GM18519 (cell line): ENCODE results near the gene TACC2.
"Not testable (repeated sequence)": the region's sequence is repeated elsewhere in the genome, so short reads cannot be mapped to it uniquely, and the experiment has no call there.

ENCODE experiments used
- ATAC-seq: cut with Tn5 transposase; IDR thresholded peaks from one replicate; pipeline ENCODE4 v1.9.1; 2021; ENCODE audit warnings: mild to moderate bottlenecking, moderate library complexity; ENCODE audit not compliant: unreplicated experiment, low FRiP score

The TACC2 gene

GRCh38 chr10:122182308-122182707 is 193.3 kb downstream of the TACC2 start:
- no peak for ATAC-seq

GRCh38 chr10:122184254-122184653 is 195.3 kb downstream of the TACC2 start:
- ATAC-seq = no peak

- ATAC-seq = no peak
These were observed 196.7 kb downstream of the TACC2 start for GRCh38 chr10:122185643-122186042.

- no peak for ATAC-seq
These were observed 198.2 kb downstream of the TACC2 start for GRCh38 chr10:122186816-122187810.

DNA sequence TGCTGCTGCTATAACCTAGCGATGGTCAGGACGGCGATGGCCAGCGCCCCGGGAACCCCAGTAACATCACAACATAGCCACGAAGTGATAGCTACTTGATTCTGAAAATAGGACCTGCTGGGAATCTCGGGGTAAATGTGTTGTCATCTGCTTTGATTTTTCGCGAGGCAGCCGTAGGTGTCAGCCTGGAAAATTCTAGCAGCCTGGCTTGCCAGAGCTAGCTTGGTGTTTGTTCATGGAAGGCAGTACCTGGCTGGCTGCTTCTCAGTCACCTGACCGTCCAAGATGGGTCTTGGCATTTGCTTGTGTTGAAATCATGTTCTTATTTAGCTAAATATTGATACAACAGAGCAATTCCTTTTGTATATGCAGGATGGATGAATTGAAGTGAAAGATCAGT is 199.7 kb downstream of the TACC2 start:
- no peak for ATAC-seq

DNA sequence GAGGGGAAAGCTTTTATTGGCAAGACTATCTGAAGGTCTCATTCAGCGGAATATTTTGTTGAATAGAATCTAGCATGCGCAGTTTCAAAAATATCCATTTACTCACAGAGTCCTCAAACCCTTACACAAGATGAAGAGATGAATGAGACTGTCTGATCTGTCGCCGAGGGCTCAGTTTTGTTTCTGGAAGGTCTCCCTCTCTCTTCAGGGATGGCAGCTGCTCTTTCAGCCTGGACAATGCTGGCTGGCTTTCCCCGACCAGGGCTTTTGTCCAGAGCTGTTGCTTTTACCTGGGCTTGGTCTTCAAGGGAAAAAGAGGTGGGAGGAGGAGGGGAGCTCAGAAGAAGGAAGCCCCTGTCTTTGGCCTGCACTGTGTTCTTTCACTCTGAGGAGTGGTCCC is 200.2 kb downstream of the TACC2 start:
- no peak for ATAC-seq

GRCh38 chr10:122190176-122190943 is 201.4 kb downstream of the TACC2 start:
- ATAC-seq = no peak

- no peak for ATAC-seq
These were observed 203.1 kb downstream of the TACC2 start for GRCh38 chr10:122191936-122192541.

DNA sequence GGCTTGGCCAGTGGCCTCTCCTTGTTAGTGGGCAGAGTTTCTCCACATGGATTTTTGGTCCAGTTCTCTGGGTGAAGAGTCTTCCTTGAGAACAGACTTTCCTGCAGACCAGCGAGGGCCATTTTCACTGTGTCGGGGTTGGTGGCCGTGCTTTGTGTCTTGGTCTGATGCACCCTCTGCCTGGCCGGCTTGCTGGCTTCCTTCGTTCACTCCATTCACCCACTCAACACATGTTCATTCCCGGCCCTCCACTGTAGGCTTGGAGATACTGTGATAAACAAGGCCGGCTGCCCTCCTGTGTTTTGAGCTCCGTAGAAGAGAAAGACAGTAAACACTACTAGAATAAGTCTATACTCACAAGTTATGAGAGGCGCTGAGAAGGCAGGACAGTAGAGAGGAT is 205.3 kb downstream of the TACC2 start:
- no peak for ATAC-seq

DNA sequence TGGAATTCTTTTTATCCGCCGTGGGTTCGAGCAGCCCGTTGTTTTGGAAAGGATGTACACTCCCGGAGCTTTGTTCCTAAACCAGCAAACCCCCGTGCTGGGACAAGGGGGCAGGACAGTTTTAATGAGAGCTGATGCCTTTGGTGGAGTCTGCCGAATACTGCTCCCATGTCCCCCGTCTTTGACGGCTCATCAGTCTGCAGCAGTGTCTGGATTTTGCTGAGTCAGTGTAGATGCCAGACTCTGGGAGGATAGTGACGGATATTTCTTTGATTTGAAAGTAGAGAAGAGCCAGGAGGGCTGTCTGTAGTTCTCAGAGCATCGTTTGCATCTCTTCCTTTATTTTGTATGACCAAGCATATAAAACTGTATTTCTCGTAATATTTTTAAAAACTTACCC is 207.3 kb downstream of the TACC2 start:
- ATAC-seq = no peak

DNA sequence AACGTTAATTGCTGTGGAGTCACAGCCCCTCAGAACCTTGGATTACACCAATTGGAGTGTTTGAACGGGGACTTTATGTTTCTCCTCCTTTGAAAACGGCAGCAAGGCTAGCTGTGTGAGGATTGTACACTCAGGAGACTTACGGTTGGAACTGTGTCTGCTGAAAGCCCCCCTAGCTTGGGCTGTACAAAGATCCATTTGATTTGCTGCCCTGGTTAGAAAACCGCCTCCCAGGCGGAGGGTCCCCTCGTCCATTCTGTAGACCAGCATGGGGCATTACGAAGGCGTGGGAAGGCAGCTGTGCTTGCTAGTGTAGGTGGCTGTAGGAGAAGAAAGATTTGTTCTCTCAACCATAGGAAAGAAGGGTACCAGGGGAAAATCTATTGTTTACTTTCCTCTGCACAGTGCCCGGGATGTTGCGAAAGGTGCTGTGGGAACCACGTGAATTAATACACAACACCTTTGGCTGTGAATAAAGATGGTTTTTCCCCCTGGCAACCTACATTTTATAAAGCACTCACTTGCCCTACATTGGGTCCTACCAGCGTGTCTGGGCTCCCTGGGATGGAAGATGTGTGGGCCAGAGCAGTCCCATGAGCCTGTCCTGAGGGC is 208.8 kb downstream of the TACC2 start:
- ATAC-seq = no peak

GRCh38 chr10:122198631-122199030 is 209.7 kb downstream of the TACC2 start:
- no peak for ATAC-seq

DNA sequence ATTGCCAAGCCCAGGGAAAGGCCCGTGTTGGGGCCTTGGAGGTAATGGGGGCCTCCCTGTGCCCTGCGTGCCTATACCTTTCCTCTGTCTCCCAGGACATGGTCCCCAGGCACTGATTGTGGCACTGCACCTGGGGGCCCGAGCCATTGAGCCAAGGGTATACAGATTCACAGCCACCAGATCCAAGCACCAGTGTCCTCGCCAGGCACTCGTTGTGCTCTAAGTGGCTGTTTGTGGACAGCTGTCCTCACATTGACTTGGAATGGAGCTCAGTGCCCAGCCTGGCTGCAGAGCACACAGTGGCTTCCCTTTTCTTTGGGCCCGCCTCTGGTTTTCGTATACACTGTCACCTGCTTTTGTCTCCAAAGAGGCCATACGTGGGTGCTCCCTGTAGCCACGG is 210.1 kb downstream of the TACC2 start:
- no peak for ATAC-seq

- no peak for ATAC-seq
These were observed 210.7 kb downstream of the TACC2 start for GRCh38 chr10:122199689-122200088.

DNA sequence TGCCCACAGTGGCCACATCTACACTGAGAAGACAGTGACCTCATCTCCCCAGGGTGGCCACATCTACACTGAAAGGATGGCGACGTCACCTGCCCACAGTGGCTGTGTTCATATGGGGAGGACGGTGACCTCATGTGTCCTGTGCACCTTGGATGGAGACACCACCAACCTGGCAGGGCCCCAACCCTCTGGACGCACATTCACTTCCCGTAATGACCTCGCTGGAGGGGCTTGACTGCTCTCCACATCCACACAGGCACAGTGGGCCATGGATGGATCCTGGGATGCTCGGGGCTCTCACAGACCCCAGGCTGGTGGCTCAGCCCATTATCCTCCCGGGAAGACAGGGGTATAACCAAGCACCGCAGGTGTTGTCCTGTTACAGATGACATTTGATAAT is 212.4 kb downstream of the TACC2 start:
- ATAC-seq = no peak

GRCh38 chr10:122203180-122203579 is 214.2 kb downstream of the TACC2 start:
- not testable (repeated sequence) for ATAC-seq

DNA sequence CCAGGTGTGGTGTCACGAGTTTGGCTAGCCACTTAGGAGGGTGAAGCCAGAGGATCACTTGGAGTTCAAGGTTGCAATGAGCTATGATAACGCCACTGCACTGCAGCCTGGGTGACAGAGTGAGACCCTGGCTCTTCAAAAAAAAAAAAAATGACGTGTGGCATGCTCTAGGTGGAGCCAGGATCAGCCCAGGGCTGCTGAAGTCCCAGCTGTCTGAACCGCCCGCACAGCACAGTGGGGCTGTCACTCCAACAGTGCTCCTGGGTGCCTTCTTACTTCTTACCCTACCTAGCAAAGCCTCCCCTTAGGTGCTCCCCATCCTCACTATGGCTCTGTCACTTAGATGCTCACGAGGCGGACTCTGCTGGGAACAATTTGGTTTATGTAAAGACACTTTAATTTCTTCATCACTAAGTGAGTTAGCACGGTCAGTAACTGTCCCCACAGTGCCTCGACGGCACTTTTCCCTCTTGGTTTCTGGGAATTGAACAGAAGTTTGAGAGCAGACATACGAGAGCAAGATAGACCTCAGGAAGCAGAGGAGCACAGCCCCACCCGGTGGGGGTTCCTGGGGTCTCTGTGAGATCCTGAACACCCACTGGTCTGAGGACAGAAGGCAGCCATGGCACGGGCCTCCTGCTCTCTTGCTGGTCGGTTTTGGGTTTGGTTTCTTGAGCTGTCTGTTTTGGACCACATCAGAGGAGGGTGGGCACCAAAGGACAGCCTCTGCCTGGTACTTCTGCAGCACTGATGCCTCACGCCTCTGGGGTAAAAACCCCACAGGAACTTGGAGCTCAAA is 215.9 kb downstream of the TACC2 start:
- no peak for ATAC-seq

DNA sequence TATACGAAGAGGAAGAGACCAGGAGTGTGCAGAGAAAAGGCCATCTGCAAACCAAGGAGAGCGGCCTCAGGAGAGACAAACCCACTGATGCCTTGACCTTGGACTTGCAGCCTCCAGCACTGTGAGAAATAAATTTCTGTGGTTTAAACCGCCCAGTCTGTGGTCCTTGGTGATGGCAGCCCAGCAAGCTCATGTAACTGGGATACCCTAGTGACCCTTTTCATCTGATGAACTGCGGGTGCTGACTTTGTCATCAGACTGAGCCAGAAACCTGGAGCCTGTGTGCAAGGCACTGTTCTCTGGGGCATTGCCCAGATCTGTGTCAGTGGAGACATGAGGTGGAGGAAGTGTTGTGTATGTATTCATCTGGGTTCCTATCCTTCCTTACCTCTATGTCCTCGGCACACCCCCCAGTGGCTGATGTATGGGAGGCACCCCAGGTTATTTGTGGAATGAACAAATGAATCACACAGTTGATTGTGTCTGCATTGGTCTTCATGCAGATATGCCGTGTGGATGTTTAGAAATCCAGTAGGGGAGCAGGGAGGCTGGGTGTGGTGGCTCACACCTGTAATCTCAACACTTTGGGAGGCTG is 217.6 kb downstream of the TACC2 start:
- no peak for ATAC-seq

DNA sequence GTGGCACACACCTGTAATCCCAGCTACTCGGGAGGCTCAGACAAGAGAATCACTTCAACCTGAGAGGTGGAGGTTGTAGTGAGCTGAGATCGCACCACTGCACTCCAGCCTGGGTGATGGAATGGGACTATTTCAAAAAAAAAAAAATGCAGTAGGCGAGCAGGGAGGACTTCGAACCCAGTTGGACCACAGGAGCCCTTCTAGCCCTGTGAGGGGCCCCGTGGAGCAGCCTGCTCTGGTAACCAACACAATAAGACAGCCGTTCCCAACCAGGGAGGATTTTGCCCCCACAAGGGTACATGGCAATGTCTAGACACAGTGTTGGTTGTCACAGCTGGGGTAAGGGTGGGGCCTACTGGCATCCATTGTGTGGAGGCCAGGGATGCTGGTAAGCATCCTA is 218.2 kb downstream of the TACC2 start:
- ATAC-seq = no peak

- no peak for ATAC-seq
These were observed 218.6 kb downstream of the TACC2 start for GRCh38 chr10:122207596-122207995.
